Fibroblast of skin of left quadriceps (primary cell): ENCODE data around the gene CD22.

Source experiments
- DNase-seq, 2 experiments: peaks; one replicate each; pipeline ENCODE4 v3.0.0-alpha.2; 2013; ENCODE audit warnings: low read depth in 2 of 2

The CD22 gene

DNA sequence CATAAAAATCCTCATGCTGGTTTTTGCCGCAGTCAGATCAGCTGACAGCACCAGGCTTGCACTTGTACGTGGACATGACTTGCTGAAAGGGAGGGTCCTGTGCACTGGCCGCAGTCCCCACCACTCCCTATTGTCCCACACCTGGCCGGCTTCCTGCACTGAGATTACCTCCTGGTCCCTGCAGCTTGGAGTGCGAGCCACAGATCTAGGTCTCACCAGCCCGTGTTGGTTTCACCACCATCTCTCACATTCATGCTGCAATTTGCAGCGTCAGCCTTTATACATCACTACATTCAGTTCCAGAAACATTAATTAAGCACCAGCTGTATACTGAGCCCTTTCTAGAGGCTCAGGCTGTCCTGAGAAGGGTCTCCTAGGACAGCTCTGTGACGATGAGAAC is 15.0 kb upstream of the CD22 start:
- DNase-seq = no peak

- DNase-seq = no peak
Measured at GRCh38 chr19:35314858-35315470, 14.0 kb upstream of the CD22 start.

- DNase-seq = no peak
Measured at GRCh38 chr19:35315883-35316282, 13.1 kb upstream of the CD22 start.

DNA sequence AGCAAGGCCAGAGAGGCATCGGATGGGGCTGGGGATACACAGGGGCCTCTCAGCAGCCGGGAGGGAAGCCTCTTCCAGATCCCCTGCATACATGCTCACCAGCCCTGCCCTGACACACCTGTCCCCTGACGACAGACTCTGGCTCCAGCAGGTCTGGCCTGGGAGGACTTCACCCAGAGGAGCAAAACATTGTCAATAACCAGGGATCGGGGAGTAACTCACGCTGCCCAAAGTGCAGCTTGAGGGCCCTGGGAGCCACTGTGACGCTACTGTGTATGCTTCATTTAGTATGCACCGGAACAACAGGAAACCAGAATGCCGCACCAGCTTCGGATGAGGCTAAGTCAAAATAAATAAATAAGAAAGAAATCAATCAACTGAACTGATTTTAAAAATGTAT is 12.4 kb upstream of the CD22 start:
- no peak for DNase-seq

DNA sequence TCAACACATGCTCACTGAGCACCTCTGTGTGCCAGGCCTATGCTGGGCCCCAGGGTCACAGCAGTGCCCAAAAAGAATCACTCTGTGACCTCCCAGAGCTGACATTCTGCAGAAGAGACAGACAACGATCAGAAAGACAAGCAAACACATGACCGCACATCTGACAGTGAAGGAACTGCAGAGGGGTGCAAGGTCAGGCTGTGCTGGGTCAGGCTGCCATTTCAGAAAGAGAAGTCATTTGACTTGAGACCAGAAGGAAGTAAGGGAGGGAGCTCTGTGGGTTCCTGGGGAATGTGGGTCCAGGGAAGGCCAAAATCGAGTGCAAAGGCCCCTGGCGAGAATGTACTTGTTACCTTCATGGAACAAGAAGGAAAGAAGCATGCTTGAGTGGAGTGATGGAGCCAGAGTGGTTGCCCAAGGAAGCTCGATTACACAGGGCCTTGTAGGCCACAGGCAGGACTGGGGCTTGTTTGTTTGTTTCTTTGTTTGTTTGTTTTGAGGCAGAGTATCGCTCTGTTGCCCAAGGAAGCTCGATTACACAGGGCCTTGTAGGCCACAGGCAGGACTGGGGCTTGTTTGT is 11.4 kb upstream of the CD22 start:
- no peak for DNase-seq

GRCh38 chr19:35318679-35319448 is 10.1 kb upstream of the CD22 start:
- DNase-seq = no peak

DNA sequence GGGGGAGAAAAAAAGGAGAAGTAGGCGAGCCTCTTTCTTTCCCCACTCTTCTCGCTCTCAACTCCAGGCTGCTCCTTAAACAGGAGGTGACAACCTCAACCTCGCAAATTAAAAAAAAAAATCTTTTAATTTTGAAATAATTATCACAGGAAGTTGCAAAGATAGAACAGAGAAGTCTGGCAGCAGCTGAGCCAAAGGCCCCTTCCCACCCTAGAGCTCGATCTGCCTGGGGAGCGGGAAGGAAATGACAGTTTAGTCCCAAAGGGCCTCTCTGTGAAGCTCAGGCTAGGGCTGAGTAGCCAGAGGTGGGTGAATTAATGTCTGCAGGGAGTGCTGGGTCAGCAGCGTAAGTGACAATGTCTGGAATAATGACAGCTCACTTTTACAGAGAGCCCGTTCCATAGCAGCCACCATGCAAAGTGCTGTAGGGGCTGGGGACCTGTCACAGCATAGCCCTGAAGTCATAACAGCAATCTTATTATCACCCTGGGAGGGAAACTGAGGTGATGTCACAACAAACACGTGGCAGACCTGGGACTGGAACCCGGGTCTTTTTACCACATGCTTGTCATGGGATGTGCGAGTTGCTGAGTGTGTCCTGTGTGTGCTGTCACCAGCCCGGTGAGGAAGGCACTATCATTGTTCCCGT is 8.8 kb upstream of the CD22 start:
- no peak for DNase-seq

- no peak for DNase-seq
Measured at GRCh38 chr19:35321291-35321690, 7.7 kb upstream of the CD22 start.

DNA sequence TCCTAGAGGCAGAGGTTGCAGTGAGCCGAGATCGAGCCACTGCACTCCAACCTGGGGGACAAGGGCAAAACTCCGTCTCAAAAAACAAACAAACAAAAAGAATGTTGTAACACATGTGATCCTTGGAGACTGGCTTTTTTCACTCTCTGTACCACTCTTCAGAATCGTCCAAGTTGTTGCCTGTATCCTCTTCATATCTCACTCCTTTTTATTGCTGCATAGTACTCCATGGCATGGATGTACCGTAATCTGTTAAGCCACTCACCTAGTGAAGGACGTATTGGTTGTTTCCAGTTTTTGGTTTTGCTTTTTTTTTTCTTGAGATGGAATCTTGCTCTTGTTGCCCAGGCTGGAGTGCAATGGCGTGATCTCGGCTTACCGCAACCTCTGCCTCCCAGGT is 7.0 kb upstream of the CD22 start:
- no peak for DNase-seq

- DNase-seq = no peak
Measured at GRCh38 chr19:35327642-35328041, 1.3 kb upstream of the CD22 start.

- DNase-seq = no peak
Measured at GRCh38 chr19:35329323-35329722, 336 bp downstream of the CD22 start.

- DNase-seq = no peak
Measured at GRCh38 chr19:35330475-35330874, 1.5 kb downstream of the CD22 start.

DNA sequence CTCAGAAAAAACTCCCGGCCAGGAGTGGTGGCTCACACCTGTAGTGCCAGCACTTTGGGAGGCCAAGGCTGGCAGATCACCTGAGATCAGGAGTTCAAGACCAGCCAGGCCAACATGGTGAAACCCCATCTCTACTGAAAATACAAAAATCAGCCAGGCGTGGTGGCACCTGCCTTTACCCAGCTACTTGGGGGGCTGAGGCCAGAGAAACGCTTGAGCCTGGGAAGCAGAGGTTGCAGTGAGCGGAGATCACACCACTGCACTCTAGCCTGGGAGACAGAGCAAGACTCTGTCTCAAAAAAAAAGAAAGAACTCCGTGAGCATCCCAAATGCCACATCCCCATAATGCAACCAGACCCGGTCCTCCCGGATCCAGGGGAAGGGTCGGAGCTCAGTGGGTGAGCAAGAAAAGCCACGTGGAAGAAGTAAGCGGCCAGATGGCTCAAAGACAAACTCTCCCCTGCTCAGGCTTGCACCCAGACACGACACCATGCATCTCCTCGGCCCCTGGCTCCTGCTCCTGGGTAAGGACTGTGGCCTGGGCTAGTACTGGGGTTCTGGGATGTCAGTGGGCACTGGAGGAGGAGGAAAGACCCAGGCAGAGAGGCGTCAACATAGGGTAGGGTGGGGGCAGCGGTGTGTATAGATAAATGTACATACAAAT is 2.7 kb downstream of the CD22 start:
- no peak for DNase-seq

- no peak for DNase-seq
Measured at GRCh38 chr19:35332817-35333216, 3.8 kb downstream of the CD22 start.

DNA sequence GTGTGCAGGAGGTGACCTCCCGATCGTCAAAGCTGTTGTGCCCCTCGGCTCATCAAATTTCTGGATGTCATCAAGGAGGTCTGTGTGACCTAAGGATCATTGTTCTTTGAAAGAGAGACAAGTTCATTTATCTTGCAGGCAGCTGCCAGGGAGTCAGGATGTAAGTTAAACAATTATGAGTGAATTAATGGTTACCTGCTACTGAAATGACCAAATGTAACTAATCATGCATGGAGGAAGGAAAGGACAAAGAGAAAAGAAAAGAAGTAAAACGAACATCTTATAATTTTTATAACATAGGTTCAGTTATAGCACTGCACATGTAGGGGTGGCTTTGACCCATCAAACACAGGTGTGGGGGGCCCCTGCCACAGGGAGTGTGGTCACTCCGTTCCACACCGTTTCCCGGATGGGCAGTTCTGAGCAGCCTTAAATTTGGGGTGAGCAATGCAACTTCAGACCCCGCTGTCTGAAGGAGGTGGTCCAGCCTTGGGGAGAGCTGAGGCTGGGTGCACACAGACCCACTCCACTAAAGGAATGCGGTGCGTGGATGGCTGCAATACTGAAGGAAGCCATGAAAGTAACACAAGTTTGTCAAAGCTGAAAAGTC is 5.3 kb downstream of the CD22 start:
- no peak for DNase-seq

GRCh38 chr19:35336166-35336955 is 7.4 kb downstream of the CD22 start:
- DNase-seq = no peak

GRCh38 chr19:35337097-35337983 is 8.4 kb downstream of the CD22 start:
- no peak for DNase-seq

DNA sequence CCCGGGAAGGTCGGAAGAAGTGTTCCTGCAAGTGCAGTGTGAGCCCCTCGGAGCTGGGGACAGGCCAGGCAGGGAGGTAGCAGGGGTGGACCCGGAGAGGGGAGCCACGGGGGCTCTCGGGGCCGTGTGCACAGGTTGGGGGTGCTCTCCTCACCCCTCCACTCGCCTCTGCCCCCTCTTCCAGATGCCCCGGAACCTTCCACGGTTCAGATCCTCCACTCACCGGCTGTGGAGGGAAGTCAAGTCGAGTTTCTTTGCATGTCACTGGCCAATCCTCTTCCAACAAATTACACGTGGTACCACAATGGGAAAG is 9.0 kb downstream of the CD22 start:
- no peak for DNase-seq

GRCh38 chr19:35340431-35340830 is 11.4 kb downstream of the CD22 start:
- no peak for DNase-seq

GRCh38 chr19:35341006-35341405 is 12.0 kb downstream of the CD22 start:
- DNase-seq = no peak
